ENCODE measurements around the gene HELB. TPM values are rescaled to one million over a fixed set of nuclear protein-coding genes. Genes with fewer than 3 reads are reported as not detected.

The HELB gene
- total and polyA plus RNA-seq, 10 of the 15 experiments (the other 5 are each of a cell fraction or from before 2014, with no cell fraction given): 0.58 to 10.0 (median 4.4) TPM

DNA sequence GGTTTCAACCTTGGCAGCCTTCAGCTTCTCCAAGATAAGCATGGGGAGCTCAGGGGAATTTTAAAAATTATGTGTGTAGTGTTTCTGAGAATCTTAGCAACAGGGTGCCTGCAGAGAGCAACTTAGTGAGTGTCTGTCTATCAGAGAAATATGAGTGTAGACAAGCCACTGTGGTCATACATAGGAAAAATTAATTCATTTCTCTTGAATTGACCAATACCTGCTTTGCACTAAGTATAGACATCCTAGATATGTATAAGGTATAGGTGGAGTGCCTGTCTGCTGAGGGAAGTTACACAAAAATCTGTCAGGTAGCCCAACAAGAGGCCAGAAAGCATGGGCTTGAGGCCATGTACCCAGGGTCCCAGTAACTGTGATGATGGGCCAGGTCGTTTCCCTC, 20.7 kb downstream of the HELB start:
- ATAC-seq: no peak
- WGBS (ENCODE audit: insufficient coverage, insufficient replicate concordance, low lambda C conversion rate, missing lambda C conversion rate): 83% methylated on average over 1 of the region's 1 CpG
- no peak for FAIRE-seq

GRCh38 chr12:66329941-66330340, 27.6 kb downstream of the HELB start:
- no peak for FAIRE-seq
- CTCF ChIA-PET: no interaction called here
- ATAC-seq: no peak
- Histone ChIP-seq H3K4me3 (no peak overlapping the region), H3K9me3 (replicated peaks; ENCODE audit: control insufficient read depth, insufficient read depth, low read length) (no peaks in the 10 kb centered on the region), H3K79me2 (ENCODE audit: control insufficient read depth, insufficient read depth, low read length) (no peaks in the 10 kb centered on the region), H3K9ac (ENCODE audit: control insufficient read depth, insufficient read depth, low read length) (no peak overlapping the region), H3K4me1 (ENCODE audit: control insufficient read depth, insufficient read depth, low read length) (no peaks in the 10 kb centered on the region), H3K4me2 (ENCODE audit: control insufficient read depth, insufficient read depth) (no peak overlapping the region), H2AFZ (ENCODE audit: control insufficient read depth, low read depth, low read length) (no peak overlapping the region), H4K20me1 (ENCODE audit: control insufficient read depth, insufficient read depth) (no peaks in the 10 kb centered on the region), H3K27me3 (replicated peaks in 1 of 2; ENCODE audit: control insufficient read depth in 2 of 2, insufficient read depth in 2 of 2, low read length in 1 of 2) (no peaks in the 10 kb centered on the region), H3K36me3 (ENCODE audit: control insufficient read depth in 2 of 2, insufficient read depth in 2 of 2, low read length in 1 of 2) (peaks cover 0 to 13% of the 10 kb centered on the region in 2 experiments; a peak in 1 of 4 replicates), H3K27ac (ENCODE audit: control insufficient read depth, insufficient read depth) (no peak overlapping the region)
- no peak for DNase-seq (ENCODE audit: low read depth, low spot score)
- WGBS (ENCODE audit: insufficient coverage, insufficient replicate concordance, low lambda C conversion rate, missing lambda C conversion rate): 97% methylated on average over 5 of the region's 5 CpGs
- in situ Hi-C loops (cut with MboI) (no loop called here), intact Hi-C loops (cut with micrococcal nuclease; ENCODE audit: unreplicated experiment) (no loop called here)
- BruUV-seq (replicated peaks): no TSS peak
- SMC1A ChIA-PET (ENCODE audit: uncharacterized antibody, unreplicated experiment): interaction anchor here (2.0 kb wide), 1 partner anchor 10 kb away, joined by 7 read pairs; no protein-coding TSS in a partner anchor
- POLR2A ChIA-PET: interaction anchor here (1.2 kb wide), 1 partner anchor 27 kb away, joined by 3 read pairs; the partner anchor contains the start of gene HELB
- RAD21 ChIA-PET (ENCODE audit: unreplicated experiment): no interaction called here
- TF ChIP-seq NFXL1 (IDR thresholded peaks at IDR 0.05; ENCODE audit: borderline replicate concordance) (no peak), ZBED1 (IDR thresholded peaks at IDR 0.05; ENCODE audit: borderline replicate concordance) (no peak), YBX1 (IDR thresholded peaks at IDR 0.05) (no peak), STAT3 (IDR thresholded peaks at IDR 0.05; ENCODE audit: low read depth, low read length) (no peak), EED (IDR thresholded peaks at IDR 0.05; ENCODE audit: low read depth) (no peak)
- TF ChIP-seq, protein P1, sequence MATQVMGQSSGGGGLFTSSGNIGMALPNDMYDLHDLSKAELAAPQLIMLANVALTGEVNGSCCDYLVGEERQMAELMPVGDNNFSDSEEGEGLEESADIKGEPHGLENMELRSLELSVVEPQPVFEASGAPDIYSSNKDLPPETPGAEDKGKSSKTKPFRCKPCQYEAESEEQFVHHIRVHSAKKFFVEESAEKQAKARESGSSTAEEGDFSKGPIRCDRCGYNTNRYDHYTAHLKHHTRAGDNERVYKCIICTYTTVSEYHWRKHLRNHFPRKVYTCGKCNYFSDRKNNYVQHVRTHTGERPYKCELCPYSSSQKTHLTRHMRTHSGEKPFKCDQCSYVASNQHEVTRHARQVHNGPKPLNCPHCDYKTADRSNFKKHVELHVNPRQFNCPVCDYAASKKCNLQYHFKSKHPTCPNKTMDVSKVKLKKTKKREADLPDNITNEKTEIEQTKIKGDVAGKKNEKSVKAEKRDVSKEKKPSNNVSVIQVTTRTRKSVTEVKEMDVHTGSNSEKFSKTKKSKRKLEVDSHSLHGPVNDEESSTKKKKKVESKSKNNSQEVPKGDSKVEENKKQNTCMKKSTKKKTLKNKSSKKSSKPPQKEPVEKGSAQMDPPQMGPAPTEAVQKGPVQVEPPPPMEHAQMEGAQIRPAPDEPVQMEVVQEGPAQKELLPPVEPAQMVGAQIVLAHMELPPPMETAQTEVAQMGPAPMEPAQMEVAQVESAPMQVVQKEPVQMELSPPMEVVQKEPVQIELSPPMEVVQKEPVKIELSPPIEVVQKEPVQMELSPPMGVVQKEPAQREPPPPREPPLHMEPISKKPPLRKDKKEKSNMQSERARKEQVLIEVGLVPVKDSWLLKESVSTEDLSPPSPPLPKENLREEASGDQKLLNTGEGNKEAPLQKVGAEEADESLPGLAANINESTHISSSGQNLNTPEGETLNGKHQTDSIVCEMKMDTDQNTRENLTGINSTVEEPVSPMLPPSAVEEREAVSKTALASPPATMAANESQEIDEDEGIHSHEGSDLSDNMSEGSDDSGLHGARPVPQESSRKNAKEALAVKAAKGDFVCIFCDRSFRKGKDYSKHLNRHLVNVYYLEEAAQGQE (IDR thresholded peaks at IDR 0.05; ENCODE audit: low read depth, low read length): no peak

More for the DNA sequence above, 20.7 kb downstream of the HELB start:
- ChIA-PET POLR2A (interaction anchor here (3.2 kb wide), 1 partner anchor 20 kb away, joined by 10 read pairs; the partner anchor contains the start of gene HELB), RAD21 (ENCODE audit: unreplicated experiment) (no interaction called here), SMC1A (ENCODE audit: uncharacterized antibody, unreplicated experiment) (no interaction called here), CTCF (no interaction called here)
- Histone ChIP-seq H2AFZ (ENCODE audit: control insufficient read depth, low read depth, low read length) (no peak overlapping the region), H3K9me3 (replicated peaks; ENCODE audit: control insufficient read depth, insufficient read depth, low read length) (no peaks in the 10 kb centered on the region), H3K79me2 (ENCODE audit: control insufficient read depth, insufficient read depth, low read length) (no peaks in the 10 kb centered on the region), H3K9ac (ENCODE audit: control insufficient read depth, insufficient read depth, low read length) (no peak overlapping the region), H3K4me3 (no peak overlapping the region), H3K4me2 (ENCODE audit: control insufficient read depth, insufficient read depth) (no peak overlapping the region), H3K27me3 (replicated peaks in 1 of 2; ENCODE audit: control insufficient read depth in 2 of 2, insufficient read depth in 2 of 2, low read length in 1 of 2) (no peaks in the 10 kb centered on the region), H3K36me3 (ENCODE audit: control insufficient read depth in 2 of 2, insufficient read depth in 2 of 2, low read length in 1 of 2) (peaks cover 0 to 6% of the 10 kb centered on the region in 2 experiments; a peak in 3 of 4 replicates), H3K4me1 (ENCODE audit: control insufficient read depth, insufficient read depth, low read length) (no peaks in the 10 kb centered on the region), H4K20me1 (ENCODE audit: control insufficient read depth, insufficient read depth) (no peaks in the 10 kb centered on the region), H3K27ac (ENCODE audit: control insufficient read depth, insufficient read depth) (no peak overlapping the region)
- no TSS peak for BruUV-seq (replicated peaks)
- no peak for DNase-seq (ENCODE audit: low read depth, low spot score)
- intact Hi-C loops (cut with micrococcal nuclease; ENCODE audit: unreplicated experiment): no loop called here
- TF ChIP-seq CBFB (IDR thresholded peaks at IDR 0.05; ENCODE audit: low read depth) (no peak), NFIC (IDR thresholded peaks at IDR 0.05; ENCODE audit: low read depth, low read length) (no peak), RFX5 (IDR thresholded peaks at IDR 0.05; ENCODE audit: low read depth, low read length) (no peak), FOXK2 (IDR thresholded peaks at IDR 0.05) (no peak), CHD1 (IDR thresholded peaks at IDR 0.05; ENCODE audit: low read depth, low read length) (no peak), RAD51 (IDR thresholded peaks at IDR 0.05) (no peak)
- TF ChIP-seq, protein P2, sequence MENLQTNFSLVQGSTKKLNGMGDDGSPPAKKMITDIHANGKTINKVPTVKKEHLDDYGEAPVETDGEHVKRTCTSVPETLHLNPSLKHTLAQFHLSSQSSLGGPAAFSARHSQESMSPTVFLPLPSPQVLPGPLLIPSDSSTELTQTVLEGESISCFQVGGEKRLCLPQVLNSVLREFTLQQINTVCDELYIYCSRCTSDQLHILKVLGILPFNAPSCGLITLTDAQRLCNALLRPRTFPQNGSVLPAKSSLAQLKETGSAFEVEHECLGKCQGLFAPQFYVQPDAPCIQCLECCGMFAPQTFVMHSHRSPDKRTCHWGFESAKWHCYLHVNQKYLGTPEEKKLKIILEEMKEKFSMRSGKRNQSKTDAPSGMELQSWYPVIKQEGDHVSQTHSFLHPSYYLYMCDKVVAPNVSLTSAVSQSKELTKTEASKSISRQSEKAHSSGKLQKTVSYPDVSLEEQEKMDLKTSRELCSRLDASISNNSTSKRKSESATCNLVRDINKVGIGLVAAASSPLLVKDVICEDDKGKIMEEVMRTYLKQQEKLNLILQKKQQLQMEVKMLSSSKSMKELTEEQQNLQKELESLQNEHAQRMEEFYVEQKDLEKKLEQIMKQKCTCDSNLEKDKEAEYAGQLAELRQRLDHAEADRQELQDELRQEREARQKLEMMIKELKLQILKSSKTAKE (IDR thresholded peaks at IDR 0.05; ENCODE audit: low read depth, poor library complexity, severe bottlenecking): no peak
- in situ Hi-C loops (cut with MboI): no loop called here
